GM12892 (cell line): ENCODE results near the gene ZNRF1.

Source experiments
- DNase-seq: peaks from one replicate; pipeline ENCODE4 v3.0.0; 2011; ENCODE audit not compliant: insufficient read length
- FAIRE-seq: peaks from 2 replicates; lab custom pipeline; 2011; peaks lifted over from hg19 to GRCh38; lab: Jason Lieb, UNC
- POLR2A ChIP-seq: IDR thresholded peaks from 2 replicates; pipeline ENCODE4 v1.6.1; 2011; ENCODE audit warnings: low read depth, low read length, control low read depth
- POLR2AphosphoS5 ChIP-seq: IDR thresholded peaks from 2 replicates; pipeline ENCODE4 v1.6.1; 2011; ENCODE audit warnings: low read depth, low read length, control low read depth
- TAF1 ChIP-seq: IDR thresholded peaks from 2 replicates; pipeline ENCODE4 v1.6.1; 2011; ENCODE audit warnings: low read depth, mild to moderate bottlenecking, control low read depth, low read length, borderline replicate concordance

Gene ZNRF1

GRCh38 chr16:75065521-75066149, 66.8 kb downstream of the ZNRF1 start:
- no peak for DNase-seq
- TF ChIP-seq POLR2AphosphoS5 (no peak), TAF1 (no peak), POLR2A (no peak)
- FAIRE-seq: no peak

DNA sequence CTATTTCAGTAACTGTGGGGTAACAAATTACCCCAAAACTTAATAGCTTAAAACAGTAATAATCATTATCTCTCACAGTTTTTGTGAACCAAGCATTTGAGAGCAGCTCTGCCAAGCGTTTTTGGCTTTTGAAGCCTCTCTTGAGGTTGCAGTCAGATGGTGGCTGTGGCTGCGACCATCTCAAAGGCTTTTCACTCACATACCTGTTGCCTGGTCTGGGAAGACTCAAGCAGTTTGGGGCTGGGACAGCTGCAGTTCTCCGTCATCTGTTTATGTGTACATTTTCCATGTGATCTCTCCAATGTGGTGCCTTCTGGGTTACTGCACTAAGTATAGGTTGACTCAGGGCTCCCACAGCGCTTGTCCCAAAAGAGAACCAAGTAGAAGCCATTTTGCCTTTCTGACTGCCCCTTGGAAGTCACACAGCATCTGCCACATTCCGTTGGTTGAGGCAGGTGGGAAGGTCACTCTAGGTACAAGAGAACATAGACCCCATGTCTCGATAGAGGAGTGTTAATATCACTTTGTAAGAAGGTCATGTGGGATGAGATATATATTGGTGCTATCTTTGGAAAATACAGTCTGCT, 68.1 kb downstream of the ZNRF1 start:
- TF ChIP-seq POLR2AphosphoS5: no peak
- no peak for TF ChIP-seq TAF1
- TF ChIP-seq POLR2A: no peak
- FAIRE-seq: no peak
- DNase-seq: no peak

- DNase-seq (no peak), FAIRE-seq (no peak)
- TF ChIP-seq TAF1 (no peak), POLR2AphosphoS5 (no peak), POLR2A (no peak)
These were observed 69.5 kb downstream of the ZNRF1 start for GRCh38 chr16:75068085-75069031.

- no peak for FAIRE-seq
- DNase-seq: no peak
- no peak for TF ChIP-seq POLR2AphosphoS5
- TF ChIP-seq POLR2A: no peak
- no peak for TF ChIP-seq TAF1
These were observed 71.4 kb downstream of the ZNRF1 start for GRCh38 chr16:75070012-75070841.

GRCh38 chr16:75071621-75072020, 72.8 kb downstream of the ZNRF1 start:
- TF ChIP-seq TAF1 (no peak), POLR2AphosphoS5 (no peak), POLR2A (no peak)
- no peak for DNase-seq
- no peak for FAIRE-seq

DNA sequence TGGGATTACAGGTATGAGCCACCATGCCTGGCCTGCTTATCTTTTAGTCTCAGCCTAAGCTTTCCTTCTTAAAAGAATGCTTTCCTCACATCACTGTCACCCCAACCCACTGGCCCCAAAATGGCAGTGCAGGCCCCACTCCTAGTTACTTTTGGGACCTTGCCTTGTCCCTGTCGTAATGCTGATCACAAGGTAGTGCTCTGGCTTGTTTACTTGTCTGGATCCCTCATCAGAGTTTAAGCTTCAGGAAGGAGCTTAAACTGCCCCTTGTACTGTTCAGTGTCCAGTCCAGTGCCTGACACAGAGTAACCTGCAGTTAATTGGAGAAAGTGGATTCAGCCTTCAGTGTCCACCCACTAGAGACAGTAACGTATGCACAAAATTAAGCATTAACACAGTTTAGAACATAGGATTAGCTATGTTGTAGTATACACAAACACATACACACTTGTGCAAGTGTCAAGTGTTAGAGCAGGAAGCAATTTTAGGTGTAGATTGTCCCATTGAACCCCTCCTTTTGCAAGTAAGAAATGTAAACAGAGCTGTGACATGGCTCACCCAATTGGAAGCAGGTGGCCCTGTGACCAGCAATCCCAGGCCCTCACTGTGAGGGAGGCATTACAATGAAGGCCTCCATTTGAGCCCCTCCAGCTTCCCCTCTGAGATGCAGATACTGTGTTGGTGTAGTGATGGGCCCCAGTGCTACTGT, 73.6 kb downstream of the ZNRF1 start:
- no peak for TF ChIP-seq TAF1
- TF ChIP-seq POLR2A: no peak
- TF ChIP-seq POLR2AphosphoS5: no peak
- DNase-seq (no peak), FAIRE-seq (no peak)

DNA sequence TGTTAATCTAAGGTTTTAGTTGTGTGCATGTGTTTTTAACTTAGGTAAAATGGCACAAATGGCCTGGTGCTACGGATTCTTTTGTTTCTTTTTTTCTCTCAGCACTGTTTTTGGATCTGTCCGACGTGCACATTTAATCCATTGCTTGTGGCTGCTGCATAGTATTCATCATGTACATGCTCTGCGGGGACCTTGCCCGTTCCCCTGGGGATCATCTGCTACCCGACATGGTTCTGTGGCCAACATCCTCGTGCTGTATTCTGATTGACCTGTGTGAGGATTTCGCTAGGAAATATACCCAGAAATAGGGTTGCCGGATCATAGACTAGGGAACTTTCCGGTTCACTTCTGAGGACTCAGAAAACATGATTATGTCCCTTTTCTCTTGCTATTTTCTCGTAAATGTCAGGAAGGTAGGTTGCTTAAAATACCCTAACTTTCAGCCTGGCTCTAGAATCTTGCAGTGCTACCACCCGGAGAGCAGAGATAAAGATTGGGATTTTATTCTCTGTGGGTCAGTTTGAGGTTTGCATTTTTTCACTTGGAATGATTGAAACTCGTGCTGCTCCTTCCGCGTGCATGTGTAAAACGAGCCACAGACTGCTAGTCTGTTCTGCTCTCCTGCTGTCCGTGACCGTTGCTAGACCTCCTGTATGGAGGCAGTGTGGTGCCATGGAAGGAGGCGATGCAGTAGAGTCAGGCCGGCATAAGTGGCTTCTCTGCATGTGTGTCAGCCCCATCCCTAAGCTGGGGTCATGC, 74.9 kb downstream of the ZNRF1 start:
- FAIRE-seq (no peak), DNase-seq (no peak)
- TF ChIP-seq POLR2AphosphoS5 (no peak), TAF1 (no peak), POLR2A (no peak)

DNA sequence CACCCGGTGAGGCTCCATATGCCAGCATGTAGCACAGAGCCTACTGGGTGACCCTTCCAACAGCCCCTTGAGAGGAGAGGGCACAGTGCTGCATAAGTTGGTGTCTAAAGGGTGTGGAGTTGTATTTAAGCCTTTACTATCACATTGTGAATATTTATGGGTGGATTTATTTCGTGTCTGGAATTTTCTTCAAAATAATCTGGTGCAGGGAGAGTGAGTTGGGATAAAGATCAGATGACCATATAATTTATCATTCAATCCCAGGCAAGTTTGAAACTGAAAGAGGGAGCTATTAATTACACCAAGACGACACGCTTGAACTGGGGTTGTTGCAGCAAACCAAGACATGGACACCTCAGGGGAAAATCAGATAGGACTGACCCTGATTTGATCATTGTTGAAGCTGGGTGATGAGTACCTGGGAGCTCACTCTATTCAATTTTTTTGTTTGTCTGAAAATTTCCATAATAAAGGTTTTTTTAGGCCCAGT, 75.5 kb downstream of the ZNRF1 start:
- DNase-seq: no peak
- TF ChIP-seq POLR2A (no peak), TAF1 (no peak), POLR2AphosphoS5 (no peak)
- no peak for FAIRE-seq

GRCh38 chr16:75074920-75075687, 76.3 kb downstream of the ZNRF1 start:
- peak; percentile 73 for TF ChIP-seq POLR2AphosphoS5
- no peak for TF ChIP-seq TAF1
- TF ChIP-seq POLR2A: peak; percentile 63
- DNase-seq: peak; percentile 63
- FAIRE-seq: peak; percentile 83
